OCI-LY1 (cell line): ENCODE data around the gene MCOLN1.

Source experiments
- H2AFZ ChIP-seq: fragments of 200-600 bp; sonication (generic), shearing (Covaris generic); 2 replicates; pipeline ENCODE4 v1.6.0; 2014; ENCODE audit warnings: antibody characterized with exemption, mild to moderate bottlenecking, low read length
- H3F3A ChIP-seq: fragments of 200-600 bp; sonication (generic), shearing (Covaris generic); 2 replicates; pipeline ENCODE4 v1.6.0; 2014; ENCODE audit warnings: mild to moderate bottlenecking, antibody characterized with exemption, low read length, moderate library complexity; ENCODE audit not compliant: insufficient read depth
- H3K27ac ChIP-seq: fragments of 200-600 bp; sonication (generic); 2 replicates; pipeline ENCODE4 v1.5.1; 2014; ENCODE audit warnings: low read length, mixed run types, mild to moderate bottlenecking, low read depth; ENCODE audit not compliant: poor library complexity, severe bottlenecking
- H3K27me3 ChIP-seq: fragments of 200-600 bp; sonication (generic); 2 replicates; pipeline ENCODE4 v1.6.0; 2014; ENCODE audit warnings: antibody characterized with exemption, mild to moderate bottlenecking, low read length, moderate library complexity; ENCODE audit not compliant: insufficient read depth
- H3K36me3 ChIP-seq: fragments of 200-600 bp; sonication (generic); 2 replicates; pipeline ENCODE4 v1.6.1; 2014; ENCODE audit warnings: mild to moderate bottlenecking, antibody characterized with exemption, low read length, moderate library complexity, mixed read lengths; ENCODE audit not compliant: insufficient read depth
- H3K4me1 ChIP-seq: fragments of 200-600 bp; sonication (generic); 2 replicates; pipeline ENCODE4 v1.5.1; 2014; ENCODE audit warnings: mild to moderate bottlenecking, low read length, moderate library complexity; ENCODE audit not compliant: insufficient read depth, severe bottlenecking
- H3K4me2 ChIP-seq: fragments of 200-600 bp; sonication (generic), shearing (Covaris generic); 2 replicates; pipeline ENCODE4 v1.6.1; 2014; ENCODE audit warnings: low read length
- H3K4me3 ChIP-seq: fragments of 200-600 bp; sonication (generic); 2 replicates; pipeline ENCODE4 v1.5.1; 2014; ENCODE audit warnings: low read length, low read depth, mild to moderate bottlenecking, mixed read lengths; ENCODE audit not compliant: poor library complexity, severe bottlenecking
- H3K79me2 ChIP-seq: fragments of 200-600 bp; shearing (Covaris generic); 2 replicates; pipeline ENCODE4 v1.6.1; 2016; ENCODE audit warnings: mixed run types, low read length, mixed read lengths; ENCODE audit not compliant: insufficient read depth
- H3K9ac ChIP-seq: fragments of 200-600 bp; sonication (generic), shearing (Covaris generic); 2 replicates; pipeline ENCODE4 v1.6.1; 2014; ENCODE audit warnings: mild to moderate bottlenecking, low read length, mixed read lengths
- H3K9me2 ChIP-seq: fragments of 200-600 bp; sonication (generic), shearing (Covaris generic); 2 replicates; pipeline ENCODE4 v1.6.1; 2014; ENCODE audit warnings: low read depth, mild to moderate bottlenecking, low read length, mixed read lengths
- H3K9me3 ChIP-seq: fragments of 200-600 bp; shearing (Covaris generic); 2 replicates; pipeline ENCODE4 v1.6.1; 2014; ENCODE audit warnings: low read length, mixed read lengths
- H4K20me1 ChIP-seq: fragments of 200-600 bp; sonication (generic), shearing (Covaris generic); 2 replicates; pipeline ENCODE4 v1.6.0; 2016; ENCODE audit warnings: mild to moderate bottlenecking, low read length; ENCODE audit not compliant: insufficient read depth
- CTCF ChIP-seq: fragments of 200-600 bp; sonication (generic), shearing (Covaris generic); IDR thresholded peaks from 2 replicates; pipeline ENCODE4 v1.5.1; 2017; ENCODE audit warnings: mild to moderate bottlenecking, antibody characterized with exemption, low read length, moderate library complexity, mixed read lengths
- EZH2 ChIP-seq: fragments of 200-600 bp; sonication (generic), shearing (Covaris generic); IDR thresholded peaks from 2 replicates; pipeline ENCODE4 v1.8.0; 2017; ENCODE audit warnings: borderline replicate concordance, mixed run types, mild to moderate bottlenecking, antibody characterized with exemption, low read length, moderate library complexity, mixed read lengths

MCOLN1 gene

GRCh38 chr19:7524523-7524922 is 2.1 kb downstream of the MCOLN1 start:
- Histone ChIP-seq H3K4me2 (no peak overlapping the region), H3F3A (no peaks in the 10 kb centered on the region), H3K9ac (no peak overlapping the region), H3K4me3 (no peak overlapping the region), H3K27ac (no peak overlapping the region), H3K79me2 (no peaks in the 10 kb centered on the region), H4K20me1 (no peaks in the 10 kb centered on the region), H3K9me2 (no peaks in the 10 kb centered on the region), H3K4me1 (peaks cover 15% of the 10 kb centered on the region), H3K9me3 (no peaks in the 10 kb centered on the region), H3K36me3 (no peaks in the 10 kb centered on the region), H3K27me3 (no peaks in the 10 kb centered on the region), H2AFZ (no peak overlapping the region)
- no peak for TF ChIP-seq CTCF
- no peak for TF ChIP-seq EZH2

GRCh38 chr19:7524992-7525739 is 2.7 kb downstream of the MCOLN1 start:
- H3K27me3 ChIP-seq, result no peaks in the 10 kb centered on the region
- H3K9me3 ChIP-seq, result no peaks in the 10 kb centered on the region
- H4K20me1 ChIP-seq, result no peaks in the 10 kb centered on the region
- no peak overlapping the region for H3K4me2 ChIP-seq
- no peak overlapping the region for H2AFZ ChIP-seq
- TF ChIP-seq EZH2, result no peak
- no peak for TF ChIP-seq CTCF
- no peak overlapping the region for H3K4me3 ChIP-seq
- no peaks in the 10 kb centered on the region for H3F3A ChIP-seq
- peaks cover 15% of the 10 kb centered on the region for H3K4me1 ChIP-seq
- no peaks in the 10 kb centered on the region for H3K9me2 ChIP-seq
- no peak overlapping the region for H3K9ac ChIP-seq
- H3K27ac ChIP-seq, result no peak overlapping the region
- no peaks in the 10 kb centered on the region for H3K79me2 ChIP-seq
- no peaks in the 10 kb centered on the region; the same call in 1 of the 2 replicates for H3K36me3 ChIP-seq

GRCh38 chr19:7526059-7526929 is 3.9 kb downstream of the MCOLN1 start:
- H3K9me3 ChIP-seq, result no peaks in the 10 kb centered on the region
- no peak overlapping the region for H2AFZ ChIP-seq
- no peak overlapping the region for H3K4me3 ChIP-seq
- no peaks in the 10 kb centered on the region for H3K9me2 ChIP-seq
- no peaks in the 10 kb centered on the region for H3K79me2 ChIP-seq
- peaks cover 15% of the 10 kb centered on the region for H3K4me1 ChIP-seq
- no peak overlapping the region for H3K9ac ChIP-seq
- no peaks in the 10 kb centered on the region for H4K20me1 ChIP-seq
- no peaks in the 10 kb centered on the region; the same call in 1 of the 2 replicates for H3K36me3 ChIP-seq
- no peak overlapping the region for H3K4me2 ChIP-seq
- TF ChIP-seq CTCF (no peak), EZH2 (no peak)
- H3F3A ChIP-seq, result no peaks in the 10 kb centered on the region
- H3K27me3 ChIP-seq, result no peaks in the 10 kb centered on the region
- no peak overlapping the region for H3K27ac ChIP-seq
